Astrocyte (in vitro differentiated cells and primary cell): ENCODE results near the gene CDH10. TPM values are rescaled to one million over a fixed set of nuclear protein-coding genes. Genes with fewer than 3 reads are reported as not detected.

Experiments used
- DNase-seq: peaks from one replicate; pipeline ENCODE4 v3.0.0-alpha.2; 2010; ENCODE audit warnings: low read depth
- FAIRE-seq: peaks from 2 replicates; lab custom pipeline; 2011; peaks lifted over from hg19 to GRCh38; lab: Jason Lieb, UNC
- H2AFZ ChIP-seq: 2 replicates; pipeline ENCODE4 v1.6.0; 2012; ENCODE audit warnings: low read depth, low read length, inconsistent platforms
- H3K27ac ChIP-seq: 2 replicates; pipeline ENCODE4 v1.5.1; 2011; ENCODE audit warnings: low read depth, low read length, inconsistent platforms
- H3K27me3 ChIP-seq: 2 replicates; pipeline ENCODE4 v1.6.0; 2011; ENCODE audit warnings: low read length, inconsistent platforms; ENCODE audit not compliant: insufficient read depth
- H3K36me3 ChIP-seq: 2 replicates; pipeline ENCODE4 v1.5.1; 2011; ENCODE audit warnings: low read length, inconsistent platforms; ENCODE audit not compliant: insufficient read depth
- H3K4me1 ChIP-seq: 2 replicates; pipeline ENCODE4 v1.5.1; 2011; ENCODE audit warnings: low read length, inconsistent platforms; ENCODE audit not compliant: insufficient read depth
- H3K4me2 ChIP-seq: 2 replicates; pipeline ENCODE4 v1.6.0; 2012; ENCODE audit warnings: low read length, inconsistent platforms
- H3K4me3 ChIP-seq: 2 replicates; pipeline ENCODE4 v1.5.1; 2011; ENCODE audit warnings: low read depth, mild to moderate bottlenecking, low read length, inconsistent platforms; ENCODE audit not compliant: insufficient read depth
- H3K79me2 ChIP-seq: 2 replicates; pipeline ENCODE4 v1.6.0; 2012; ENCODE audit warnings: mild to moderate bottlenecking, low read length, inconsistent platforms; ENCODE audit not compliant: insufficient read depth
- H3K9ac ChIP-seq: 2 replicates; pipeline ENCODE4 v1.6.0; 2012; ENCODE audit warnings: mild to moderate bottlenecking, low read length, inconsistent platforms
- H3K9me3 ChIP-seq: 2 replicates; pipeline ENCODE4 v1.5.1; 2012; ENCODE audit warnings: low read depth, mild to moderate bottlenecking, low read length, inconsistent platforms; ENCODE audit not compliant: insufficient read depth
- H4K20me1 ChIP-seq: 2 replicates; pipeline ENCODE4 v1.6.0; 2012; ENCODE audit warnings: low read length, inconsistent platforms; ENCODE audit not compliant: insufficient read depth
- H3K27ac Mint-ChIP-seq: one replicate; pipeline ENCODE4 v1.8.0; 2021; ENCODE audit warnings: mild to moderate bottlenecking, mixed read lengths; ENCODE audit not compliant: unreplicated experiment
- H3K27me3 Mint-ChIP-seq: one replicate; pipeline ENCODE4 v1.8.0; 2021; ENCODE audit warnings: low read depth, mixed read lengths; ENCODE audit not compliant: unreplicated experiment
- H3K36me3 Mint-ChIP-seq: one replicate; pipeline ENCODE4 v1.8.0; 2021; ENCODE audit warnings: low read depth, mixed read lengths; ENCODE audit not compliant: unreplicated experiment
- H3K4me1 Mint-ChIP-seq: one replicate; pipeline ENCODE4 v1.8.0; 2021; ENCODE audit warnings: low read depth, mixed read lengths; ENCODE audit not compliant: unreplicated experiment
- H3K4me3 Mint-ChIP-seq: one replicate; pipeline ENCODE4 v1.8.0; 2021; ENCODE audit warnings: mild to moderate bottlenecking, moderate library complexity, mixed read lengths; ENCODE audit not compliant: unreplicated experiment
- H3K9me3 Mint-ChIP-seq: one replicate; pipeline ENCODE4 v1.8.0; 2021; ENCODE audit warnings: mild to moderate bottlenecking, mixed read lengths; ENCODE audit not compliant: unreplicated experiment
- CTCF ChIP-seq: IDR thresholded peaks from 2 replicates; pipeline ENCODE4 v1.5.1; 2011; ENCODE audit warnings: low read depth, mild to moderate bottlenecking, inconsistent platforms, low read length, moderate library complexity; ENCODE audit not compliant: insufficient read depth
- EZH2 ChIP-seq: IDR thresholded peaks from 2 replicates; pipeline ENCODE4 v1.6.1; 2012; ENCODE audit warnings: mild to moderate bottlenecking, low read length, inconsistent platforms; ENCODE audit not compliant: insufficient read depth
- total RNA-seq: library from RNA; stranded (reverse); gene quantifications from 2 replicates; pipeline ENCODE4 v1.2.1, GENCODE V29; 2021

The CDH10 gene
- total RNA-seq, 1 donor from 2014 or later = 6.9 TPM

GRCh38 chr5:24585751-24586150, 59.0 kb downstream of the CDH10 start:
- peaks cover 4% of the 10 kb centered on the region for H3K4me1 Mint-ChIP-seq
- no peak overlapping the region for H3K27ac Mint-ChIP-seq
- TF ChIP-seq EZH2 (no peak), CTCF (no peak)

GRCh38 chr5:24571302-24571701, 73.5 kb downstream of the CDH10 start:
- no peak for DNase-seq
- H3K9me3 Mint-ChIP-seq = no peaks in the 10 kb centered on the region

More at GRCh38 chr5:24585751-24586150, 59.0 kb downstream of the CDH10 start:
- Mint-ChIP-seq H3K9me3 (no peaks in the 10 kb centered on the region), H3K27me3 (no peaks in the 10 kb centered on the region), H3K4me3 (no peak overlapping the region), H3K36me3 (no peaks in the 10 kb centered on the region)
- no peaks in the 10 kb centered on the region for H3K27me3 ChIP-seq
- no peaks in the 10 kb centered on the region for H3K4me1 ChIP-seq
- no peak for FAIRE-seq
- no peak overlapping the region for H2AFZ ChIP-seq
- no peak overlapping the region for H3K4me3 ChIP-seq
- no peak overlapping the region for H3K4me2 ChIP-seq
- H3K27ac ChIP-seq = no peak overlapping the region
- H3K79me2 ChIP-seq = no peaks in the 10 kb centered on the region
- H4K20me1 ChIP-seq = no peaks in the 10 kb centered on the region
- no peaks in the 10 kb centered on the region for H3K36me3 ChIP-seq
- no peak overlapping the region for H3K9ac ChIP-seq
- DNase-seq = no peak
- H3K9me3 ChIP-seq = no peaks in the 10 kb centered on the region

More at GRCh38 chr5:24571302-24571701, 73.5 kb downstream of the CDH10 start:
- H3K27me3 Mint-ChIP-seq = no peaks in the 10 kb centered on the region
- Histone ChIP-seq H3K9ac (no peak overlapping the region), H3K4me1 (no peaks in the 10 kb centered on the region), H3K79me2 (no peaks in the 10 kb centered on the region), H3K27ac (no peak overlapping the region), H3K36me3 (no peaks in the 10 kb centered on the region), H3K4me3 (no peak overlapping the region), H3K9me3 (no peaks in the 10 kb centered on the region), H4K20me1 (no peaks in the 10 kb centered on the region), H3K4me2 (no peak overlapping the region), H3K27me3 (no peaks in the 10 kb centered on the region), H2AFZ (no peak overlapping the region)
- no peaks in the 10 kb centered on the region for H3K36me3 Mint-ChIP-seq
- no peak overlapping the region for H3K4me3 Mint-ChIP-seq
- H3K4me1 Mint-ChIP-seq = no peaks in the 10 kb centered on the region
- no peak for FAIRE-seq
- H3K27ac Mint-ChIP-seq = no peak overlapping the region
- no peak for TF ChIP-seq EZH2
- TF ChIP-seq CTCF = no peak
